HAP-1 (cell line): ENCODE data around the gene LMO4.

Experiments used
- DNase-seq, 2 experiments: peaks; one replicate each; pipeline ENCODE4 v3.0.0-alpha.2; 2016 to 2020; ENCODE audit warnings: low spot score in 2 of 2
- H3K27me3 ChIP-seq: fragments of 250-450 bp; sonication (Bioruptor Pico); 2 replicates; pipeline ENCODE4 v1.5.1; 2020; ENCODE audit warnings: low read depth, mild to moderate bottlenecking, moderate library complexity
- H3K36me3 ChIP-seq: fragments of 250-450 bp; sonication (Bioruptor Pico); replicated peaks from 2 replicates; pipeline ENCODE4 v1.5.1; 2020; ENCODE audit warnings: mild to moderate bottlenecking
- H3K4me1 ChIP-seq: fragments of 250-450 bp; sonication (Bioruptor Pico); 2 replicates; pipeline ENCODE4 v1.5.1; 2020; ENCODE audit warnings: mild to moderate bottlenecking
- H3K4me3 ChIP-seq: fragments of 250-450 bp; sonication (Bioruptor Pico); 2 replicates; pipeline ENCODE4 v1.5.1; 2020; ENCODE audit warnings: mild to moderate bottlenecking, moderate library complexity
- H3K9me3 ChIP-seq: fragments of 250-450 bp; sonication (Bioruptor Pico); 2 replicates; pipeline ENCODE4 v1.5.1; 2020; ENCODE audit warnings: mild to moderate bottlenecking, moderate library complexity
- in situ Hi-C: fragments of 300-500 bp; cut with MboI; formaldehyde crosslinking; loops from 3 replicates; pipeline ENCODE4 v1.14.3; 2020; ENCODE audit warnings: low sequenced_read_pairs, inconsistent platforms, mixed read lengths

LMO4 gene, protein sequence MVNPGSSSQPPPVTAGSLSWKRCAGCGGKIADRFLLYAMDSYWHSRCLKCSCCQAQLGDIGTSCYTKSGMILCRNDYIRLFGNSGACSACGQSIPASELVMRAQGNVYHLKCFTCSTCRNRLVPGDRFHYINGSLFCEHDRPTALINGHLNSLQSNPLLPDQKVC

DNA sequence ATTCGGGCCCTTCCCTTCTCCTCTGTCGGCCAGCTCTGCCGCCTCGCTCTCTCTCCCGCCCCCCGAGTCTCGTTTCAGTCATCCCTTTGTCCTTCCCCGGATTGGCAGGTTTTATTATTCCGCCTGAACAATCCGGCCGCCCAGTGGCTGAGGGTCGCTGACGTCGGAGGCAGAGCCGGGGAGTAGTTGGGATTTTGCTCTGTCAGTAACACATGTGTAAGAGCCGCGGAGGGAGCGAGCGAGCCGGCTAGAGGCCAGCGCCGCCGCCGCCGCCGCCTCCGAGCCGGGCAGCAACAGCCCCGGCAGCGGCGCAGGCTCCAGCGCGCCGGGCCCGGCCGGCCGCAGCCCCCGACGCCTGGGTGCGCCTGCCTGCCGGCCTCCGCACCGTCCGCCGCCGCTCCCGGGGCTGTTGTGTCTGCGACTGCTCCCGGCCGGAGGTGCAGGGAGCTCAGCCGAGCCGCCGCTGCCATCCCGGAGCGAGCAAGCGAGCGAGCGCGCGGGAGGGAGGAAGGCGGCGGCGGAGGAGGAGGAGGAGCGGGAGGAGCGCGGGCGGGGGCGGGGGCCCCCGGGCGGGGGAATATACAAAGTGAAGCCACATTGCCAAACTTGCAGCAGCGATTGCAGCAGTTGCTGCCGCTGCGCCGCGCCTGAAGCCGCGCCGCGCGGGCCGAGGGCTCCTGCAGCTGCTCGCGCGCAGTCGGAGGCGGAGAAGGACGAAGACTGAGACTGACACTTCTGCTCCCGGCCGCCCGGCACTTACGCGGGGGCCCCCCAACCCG is at the start of gene LMO4:
LMO4 (plus strand) TSS at position 609 of the 779 bp plus-strand sequence. CDS start 3,136 bp downstream, outside the sequence.
- Histone ChIP-seq H3K4me3 (peak within 1 kb of the TSS; percentile 55), H3K27me3 (peaks cover 2% of the 10 kb centered on the region; the same call in 1 of the 2 replicates), H3K9me3 (no peaks in the 10 kb centered on the region), H3K4me1 (peaks cover 18% of the 10 kb centered on the region), H3K36me3 (no peaks in the 10 kb centered on the region)
- DNase-seq = peak; percentile 95
- in situ Hi-C loops = no loop called here

DNA sequence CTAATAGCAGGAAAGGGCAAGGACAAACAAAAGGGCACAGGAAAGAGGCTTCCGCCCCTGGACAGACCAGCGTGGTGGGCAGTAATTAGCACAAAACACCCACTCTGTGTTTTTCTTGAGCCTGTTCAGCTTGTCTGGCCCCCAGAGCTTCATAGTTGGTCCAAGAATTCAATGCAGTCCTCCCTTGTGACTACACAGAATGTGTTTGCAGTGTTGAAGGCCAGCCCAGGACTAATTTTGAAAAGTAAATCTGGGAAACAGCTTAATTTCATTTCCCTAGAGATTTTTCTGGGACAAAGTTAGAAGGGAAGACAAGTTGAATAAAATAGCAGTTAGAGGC is 49.2 kb upstream of the LMO4 start:
- H3K4me1 ChIP-seq = peaks cover 33% of the 10 kb centered on the region
- H3K9me3 ChIP-seq = no peaks in the 10 kb centered on the region
- no peaks in the 10 kb centered on the region for H3K36me3 ChIP-seq
- DNase-seq = no peak
- H3K27me3 ChIP-seq = no peaks in the 10 kb centered on the region
- in situ Hi-C loops = loop anchor here (25.0 kb wide), 3 partner anchors 683 to 1008 kb away; no protein-coding TSS in a partner anchor
- H3K4me3 ChIP-seq = no peak overlapping the region

DNA sequence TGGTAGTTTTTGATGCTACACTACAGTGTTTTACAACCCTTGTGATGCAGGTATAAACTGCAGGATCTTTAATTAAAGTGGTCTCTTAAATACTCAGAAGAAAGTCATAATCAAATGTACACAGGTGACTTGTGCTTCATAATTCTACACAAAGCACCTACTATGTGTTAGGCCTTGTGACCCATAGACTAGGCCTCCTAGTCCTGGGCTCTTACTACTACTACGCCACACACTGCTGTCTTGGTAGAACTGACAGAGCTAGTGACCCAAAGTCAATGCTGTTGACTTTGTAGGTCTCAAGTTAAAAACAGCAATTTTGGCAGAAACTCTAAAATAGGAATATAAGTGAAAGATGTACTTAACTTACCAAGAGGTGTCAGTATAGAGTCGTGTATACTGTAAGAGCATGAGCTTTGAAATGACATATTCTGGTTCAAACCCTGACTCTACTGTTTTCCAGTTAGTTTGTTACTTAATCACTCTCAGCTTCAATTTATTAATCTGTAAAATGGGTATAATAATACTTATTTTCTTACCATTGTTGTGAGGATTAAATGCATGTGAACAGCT is 48.6 kb upstream of the LMO4 start:
- Histone ChIP-seq H3K9me3 (no peaks in the 10 kb centered on the region), H3K4me3 (no peak overlapping the region), H3K27me3 (no peaks in the 10 kb centered on the region), H3K4me1 (peaks cover 31% of the 10 kb centered on the region), H3K36me3 (no peaks in the 10 kb centered on the region)
- DNase-seq = peak in 1 of 2 experiments; percentile 39
- in situ Hi-C loops = loop anchor here (25.0 kb wide), 3 partner anchors 682 to 1007 kb away; no protein-coding TSS in a partner anchor

DNA sequence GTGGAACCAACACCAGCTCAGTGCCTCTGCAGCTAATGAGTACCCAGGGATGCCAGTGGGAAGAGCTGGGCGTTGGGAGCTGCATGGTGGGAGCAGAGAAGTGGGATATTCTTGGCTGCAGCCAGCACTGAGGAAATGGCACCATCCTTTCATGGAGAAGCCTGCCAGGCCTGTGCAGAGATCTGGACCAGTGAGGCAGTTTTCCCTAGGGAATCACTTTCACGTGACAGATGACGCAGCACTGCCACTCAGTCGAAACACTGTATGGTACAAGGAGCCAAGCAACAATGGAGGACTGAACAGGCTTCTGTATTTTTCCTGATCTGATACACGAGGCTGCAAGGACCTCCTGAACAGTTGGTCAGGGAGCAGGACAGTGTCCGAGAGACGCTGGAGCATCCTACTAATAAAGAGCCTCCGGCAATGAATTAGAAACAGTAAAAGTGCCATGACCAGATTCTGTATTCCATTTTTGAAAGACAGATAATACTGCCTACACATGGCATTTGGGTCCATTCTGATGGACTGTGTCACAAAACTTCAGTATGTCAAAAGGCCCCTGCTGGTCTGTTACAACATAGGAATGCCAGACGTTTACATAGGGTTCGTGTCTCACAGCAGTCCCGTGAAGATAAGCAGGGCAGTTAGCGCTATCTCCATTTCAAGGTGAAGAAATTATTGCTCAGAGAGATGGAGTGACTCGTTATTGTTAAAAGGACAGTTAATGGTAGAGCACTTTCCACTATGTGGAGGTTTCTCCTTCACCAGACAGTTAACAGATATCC is 44.0 kb upstream of the LMO4 start:
- no peaks in the 10 kb centered on the region for H3K36me3 ChIP-seq
- H3K4me1 ChIP-seq = no peaks in the 10 kb centered on the region
- no peak for DNase-seq
- H3K9me3 ChIP-seq = 0 out of 2 replicates have a peak, but pooled peaks cover 2% of the 10 kb centered on the region
- in situ Hi-C loops = loop anchor here (25.0 kb wide), 3 partner anchors 678 to 1003 kb away; no protein-coding TSS in a partner anchor
- H3K27me3 ChIP-seq = no peaks in the 10 kb centered on the region
- H3K4me3 ChIP-seq = no peak overlapping the region

DNA sequence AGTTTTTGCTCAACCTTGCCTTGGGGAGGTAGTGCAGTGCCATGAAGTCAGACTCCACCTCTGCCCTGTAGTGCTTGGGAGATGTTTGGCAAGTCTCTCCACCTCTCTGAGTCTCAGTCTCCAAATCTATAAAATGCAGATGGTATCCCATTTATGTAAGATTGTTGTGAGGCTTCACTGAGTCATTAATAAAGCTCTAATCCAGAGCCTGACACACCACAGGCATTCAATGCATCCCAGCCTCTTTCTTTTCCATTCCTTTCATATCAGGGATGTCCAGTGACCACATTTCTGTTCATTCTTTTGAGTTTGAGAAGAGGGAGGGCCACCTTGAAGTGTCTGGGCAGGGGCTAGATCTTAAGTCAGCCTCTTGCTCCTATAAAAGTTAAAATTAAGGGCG is 37.6 kb upstream of the LMO4 start:
- H3K4me1 ChIP-seq = 0 out of 2 replicates have a peak, but pooled peaks cover 5% of the 10 kb centered on the region
- H3K27me3 ChIP-seq = no peaks in the 10 kb centered on the region
- no peaks in the 10 kb centered on the region for H3K36me3 ChIP-seq
- 0 out of 2 replicates have a peak, but pooled peaks cover 2% of the 10 kb centered on the region for H3K9me3 ChIP-seq
- no peak overlapping the region for H3K4me3 ChIP-seq
- in situ Hi-C loops = loop anchor here (25.0 kb wide), 3 partner anchors 671 to 996 kb away; no protein-coding TSS in a partner anchor
- no peak for DNase-seq

DNA sequence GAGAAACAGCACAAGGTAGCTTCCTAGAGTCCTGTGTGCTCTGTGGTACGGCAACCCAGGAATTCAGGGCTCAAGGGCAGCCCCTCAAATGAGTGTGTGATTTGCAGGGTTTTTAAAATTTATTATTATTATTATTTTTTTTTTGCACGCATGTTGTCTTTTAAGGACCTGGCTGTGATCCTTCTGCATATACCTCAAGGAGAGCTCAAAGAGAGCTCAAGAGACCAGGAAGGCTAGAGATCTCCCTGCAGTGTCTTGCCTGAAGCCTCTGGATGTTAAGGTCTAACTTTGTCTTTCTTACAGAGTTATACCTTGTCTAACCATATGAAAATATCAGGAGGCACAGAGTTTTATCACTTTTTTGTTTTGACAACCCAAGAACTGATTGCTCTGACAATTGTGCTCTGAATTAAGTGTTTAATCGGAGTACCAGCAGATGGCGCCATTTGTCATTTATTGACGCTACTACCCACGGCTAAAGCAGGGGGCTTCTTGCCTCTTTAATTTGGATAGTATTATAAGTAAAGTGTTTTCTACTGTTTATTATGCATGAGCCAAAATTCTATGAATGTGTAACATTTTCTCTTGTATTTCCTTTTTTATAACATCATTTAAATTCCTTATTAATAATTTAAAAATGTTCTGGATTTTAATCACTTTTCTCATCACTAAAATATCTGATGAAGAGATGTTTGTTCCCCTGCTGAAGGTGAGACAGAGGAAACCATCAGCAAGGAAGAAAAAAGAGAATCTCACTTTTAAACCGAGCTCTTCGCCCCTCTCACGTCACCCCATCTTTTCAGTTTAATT is 35.8 kb upstream of the LMO4 start:
- H3K36me3 ChIP-seq = no peaks in the 10 kb centered on the region
- peak; percentile 63 to 84 for DNase-seq
- no peaks in the 10 kb centered on the region for H3K27me3 ChIP-seq
- H3K9me3 ChIP-seq = no peaks in the 10 kb centered on the region
- in situ Hi-C loops = loop anchor here (25.0 kb wide), 3 partner anchors 669 to 994 kb away; no protein-coding TSS in a partner anchor
- H3K4me3 ChIP-seq = no peak overlapping the region
- H3K4me1 ChIP-seq = 0 out of 2 replicates have a peak, but pooled peaks cover 5% of the 10 kb centered on the region

DNA sequence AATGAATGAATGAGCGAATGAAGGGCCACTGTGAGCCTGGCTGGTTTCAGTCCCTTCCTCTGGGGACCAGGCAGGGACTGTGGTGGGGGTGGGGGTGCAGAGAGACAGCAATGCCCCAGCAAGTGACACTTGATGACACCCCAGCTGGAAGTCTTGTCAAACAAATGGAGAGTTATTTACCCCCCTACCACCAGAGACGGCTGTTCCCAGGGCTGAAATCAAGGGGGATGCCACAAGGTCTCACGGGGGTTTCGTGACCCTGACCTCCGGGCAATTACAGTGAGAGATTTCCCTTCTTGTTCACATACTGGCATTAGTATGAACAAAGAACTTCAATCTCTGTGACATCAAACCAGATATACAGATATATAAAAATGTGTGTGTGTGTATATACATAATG is 34.0 kb upstream of the LMO4 start:
- Histone ChIP-seq H3K36me3 (no peaks in the 10 kb centered on the region), H3K27me3 (no peaks in the 10 kb centered on the region), H3K9me3 (no peaks in the 10 kb centered on the region), H3K4me1 (0 out of 2 replicates have a peak, but pooled peaks cover 5% of the 10 kb centered on the region), H3K4me3 (no peak overlapping the region)
- in situ Hi-C loops = loop anchor here (25.0 kb wide), 3 partner anchors 668 to 993 kb away; no protein-coding TSS in a partner anchor
- DNase-seq = no peak

DNA sequence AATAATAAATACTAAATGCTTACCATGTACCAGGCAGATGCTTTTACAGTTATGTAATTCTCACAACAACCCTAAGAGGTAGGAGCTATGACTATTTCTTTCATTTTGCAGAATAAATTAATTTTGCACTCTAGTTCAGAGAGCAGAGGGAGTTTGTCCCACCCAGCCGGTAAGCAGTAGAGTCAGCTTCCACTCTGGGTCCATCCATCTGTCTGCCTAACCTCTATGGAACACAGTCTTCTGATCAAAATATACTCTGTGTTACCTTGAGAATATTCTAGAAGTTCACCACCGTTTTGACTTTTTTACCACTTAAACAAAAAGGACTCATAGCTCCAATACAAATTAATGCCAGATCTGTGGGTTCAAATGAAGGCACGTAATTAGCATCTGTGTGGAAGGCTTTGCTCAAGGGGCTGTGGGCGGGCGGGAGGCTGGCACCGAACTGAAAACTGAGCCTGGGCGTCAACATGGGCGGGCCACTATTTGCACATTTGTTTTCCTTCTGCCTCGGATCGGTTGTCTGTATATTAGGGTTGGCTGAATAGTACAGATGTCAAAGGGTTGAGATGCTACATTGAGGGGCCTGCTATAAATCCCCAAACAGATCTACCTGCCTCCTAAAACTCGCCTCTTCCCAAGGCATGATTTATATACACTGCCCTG is 33.1 kb upstream of the LMO4 start:
- peak in 1 of 2 experiments; percentile 45 for DNase-seq
- H3K36me3 ChIP-seq = no peaks in the 10 kb centered on the region
- no peaks in the 10 kb centered on the region for H3K27me3 ChIP-seq
- H3K9me3 ChIP-seq = no peaks in the 10 kb centered on the region
- in situ Hi-C loops = loop anchor here (25.0 kb wide), 3 partner anchors 667 to 992 kb away; no protein-coding TSS in a partner anchor
- H3K4me1 ChIP-seq = 0 out of 2 replicates have a peak, but pooled peaks cover 5% of the 10 kb centered on the region
- H3K4me3 ChIP-seq = no peak overlapping the region

DNA sequence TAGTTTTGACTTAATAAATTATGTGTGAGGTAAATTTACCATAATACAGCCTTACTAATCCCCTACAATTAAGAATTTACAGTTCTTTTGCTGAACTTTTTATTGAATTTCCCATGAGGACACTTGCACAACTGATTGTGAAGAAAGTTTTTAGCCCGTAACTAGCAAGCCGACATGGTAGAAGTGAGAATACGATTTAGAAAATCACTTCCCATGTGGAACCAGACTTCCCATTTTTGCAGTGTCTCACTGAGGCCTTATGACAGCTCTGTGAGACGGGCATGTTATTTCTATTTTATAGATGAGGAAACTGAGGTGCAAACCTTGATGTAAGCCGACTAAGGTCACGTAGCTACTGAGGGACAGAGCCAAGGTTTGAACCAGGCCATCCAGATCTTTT is 32.5 kb upstream of the LMO4 start:
- no peak for DNase-seq
- no peaks in the 10 kb centered on the region for H3K27me3 ChIP-seq
- H3K9me3 ChIP-seq = no peaks in the 10 kb centered on the region
- H3K4me3 ChIP-seq = no peak overlapping the region
- 0 out of 2 replicates have a peak, but pooled peaks cover 5% of the 10 kb centered on the region for H3K4me1 ChIP-seq
- in situ Hi-C loops = loop anchor here (25.0 kb wide), 3 partner anchors 666 to 991 kb away; no protein-coding TSS in a partner anchor
- H3K36me3 ChIP-seq = no peaks in the 10 kb centered on the region

DNA sequence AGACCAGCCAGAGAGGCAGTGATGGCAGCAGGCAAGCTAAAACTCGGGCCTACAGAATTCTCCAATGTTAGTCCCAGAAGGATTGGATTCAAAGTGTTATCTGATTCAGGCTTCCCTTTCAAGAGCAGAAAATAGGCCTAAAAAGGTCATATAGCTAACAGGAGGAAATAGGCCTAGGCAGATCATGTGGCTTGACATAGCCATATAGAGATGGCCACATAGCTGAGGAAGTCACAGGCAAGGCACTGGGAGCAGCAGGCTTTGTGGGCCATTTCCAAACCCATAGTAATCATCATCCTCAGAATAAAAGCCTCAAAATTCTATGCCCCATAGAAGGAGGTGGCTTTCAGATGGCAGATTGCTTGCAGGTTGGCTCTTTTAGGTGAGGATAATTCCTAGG is 29.0 kb upstream of the LMO4 start:
- H3K36me3 ChIP-seq = no peaks in the 10 kb centered on the region
- DNase-seq = no peak
- in situ Hi-C loops = loop anchor here (25.0 kb wide), 3 partner anchors 663 to 988 kb away; no protein-coding TSS in a partner anchor
- H3K27me3 ChIP-seq = no peaks in the 10 kb centered on the region
- 0 out of 2 replicates have a peak, but pooled peaks cover 5% of the 10 kb centered on the region for H3K4me1 ChIP-seq
- no peak overlapping the region for H3K4me3 ChIP-seq
- no peaks in the 10 kb centered on the region for H3K9me3 ChIP-seq

DNA sequence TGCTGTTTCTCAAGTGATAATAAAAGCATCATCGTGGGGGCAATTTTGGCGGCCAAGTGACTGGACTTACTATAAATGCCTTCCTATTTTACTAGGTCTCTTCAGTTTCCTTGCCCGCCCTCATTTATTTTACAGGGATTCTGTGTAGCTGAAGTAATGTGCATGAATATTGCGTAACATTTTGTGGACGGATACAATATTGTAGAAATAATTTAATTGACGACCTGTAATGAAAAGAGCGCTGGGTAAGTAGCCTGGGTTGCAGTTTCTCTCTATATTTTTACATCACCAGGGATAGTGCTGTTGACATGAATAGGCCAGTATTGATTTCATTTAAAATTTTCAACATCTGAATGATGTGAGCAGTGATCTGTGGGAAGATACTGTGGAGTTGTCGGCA is 28.1 kb upstream of the LMO4 start:
- Histone ChIP-seq H3K4me3 (no peak overlapping the region), H3K9me3 (no peaks in the 10 kb centered on the region), H3K36me3 (no peaks in the 10 kb centered on the region), H3K4me1 (0 out of 2 replicates have a peak, but pooled peaks cover 3% of the 10 kb centered on the region), H3K27me3 (no peaks in the 10 kb centered on the region)
- DNase-seq = no peak
- in situ Hi-C loops = no loop called here

DNA sequence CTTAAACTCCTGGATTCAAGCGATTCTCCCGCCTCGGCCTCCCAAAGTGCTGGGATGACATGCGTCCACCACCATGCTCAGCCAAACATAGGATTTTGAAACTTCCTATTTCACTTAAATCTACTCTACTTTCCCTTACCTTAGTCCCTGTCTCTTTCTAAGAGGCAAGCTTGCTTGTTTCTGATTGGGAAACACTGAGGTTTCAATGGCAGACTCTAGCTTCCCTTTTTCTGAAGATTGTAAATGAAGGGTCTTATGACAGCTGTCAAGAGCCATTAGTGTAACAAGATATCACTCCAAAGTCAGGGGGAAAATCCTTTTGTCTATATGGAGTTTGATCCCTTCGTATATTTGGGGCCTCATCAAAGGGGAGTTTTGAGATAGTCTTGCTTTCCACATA is 23.5 kb upstream of the LMO4 start:
- H3K27me3 ChIP-seq = no peaks in the 10 kb centered on the region
- H3K36me3 ChIP-seq = no peaks in the 10 kb centered on the region
- H3K9me3 ChIP-seq = no peaks in the 10 kb centered on the region
- DNase-seq = no peak
- H3K4me1 ChIP-seq = no peaks in the 10 kb centered on the region
- H3K4me3 ChIP-seq = no peak overlapping the region
- in situ Hi-C loops = no loop called here
